ENCODE measurements around the gene TPCN1.

- no peak for TF ChIP-seq CTCF (IDR thresholded peaks at IDR 0.05)
- no peak for TF ChIP-seq POLR2A (IDR thresholded peaks at IDR 0.05)
These were observed 74.8 kb downstream of the TPCN1 start for GRCh38 chr12:113295886-113296556.

All from ovary (tissue), 3 donors.